Stimulated activated CD8-positive, alpha-beta memory T cell treated with anti-CD3 and anti-CD28 coated beads, Interleukin-7, amount 100 ng/mL, for 4 hours (primary cell): ENCODE measurements around the gene RACGAP1.

Experiments used
- DNase-seq, 2 donors: peaks; one replicate each; pipeline ENCODE4 v3.0.0-alpha.2; 2020; ENCODE audit warnings: low read depth in 2 of 2

Gene RACGAP1

GRCh38 chr12:49969651-49970429 is 55.5 kb downstream of the RACGAP1 start:
- DNase-seq: no peak

GRCh38 chr12:49969027-49969426 is 56.3 kb downstream of the RACGAP1 start:
- no peak for DNase-seq

GRCh38 chr12:49968471-49968870 is 56.8 kb downstream of the RACGAP1 start:
- DNase-seq: no peak

GRCh38 chr12:49967777-49968250 is 57.5 kb downstream of the RACGAP1 start:
- DNase-seq: no peak

GRCh38 chr12:49967042-49967776 is 58.1 kb downstream of the RACGAP1 start:
- peak; percentile 77 to 78 for DNase-seq

- DNase-seq: no peak
Measured at GRCh38 chr12:49966511-49967041, 58.7 kb downstream of the RACGAP1 start.

DNA sequence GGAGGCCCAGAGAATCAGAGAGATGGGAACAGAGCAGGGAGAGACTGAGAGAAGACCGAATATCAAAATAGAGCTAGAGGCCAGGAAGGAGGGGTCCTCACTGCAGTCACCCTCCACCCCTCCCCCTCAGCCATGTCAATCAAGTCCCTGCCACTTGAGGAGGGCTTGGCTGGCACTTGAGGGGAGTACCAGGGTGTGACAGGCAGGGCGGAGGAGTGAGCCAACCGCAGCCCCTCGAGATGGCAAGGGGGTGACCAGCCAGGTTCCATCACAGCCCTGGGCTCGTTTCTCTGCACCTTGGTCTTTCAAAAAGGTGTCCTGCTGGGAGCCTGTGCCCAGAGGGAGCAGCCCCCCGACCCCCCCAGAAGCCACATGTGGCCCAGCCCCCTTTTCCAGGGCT is 59.5 kb downstream of the RACGAP1 start:
- no peak for DNase-seq

GRCh38 chr12:49964849-49965624 is 60.3 kb downstream of the RACGAP1 start:
- DNase-seq: no peak

DNA sequence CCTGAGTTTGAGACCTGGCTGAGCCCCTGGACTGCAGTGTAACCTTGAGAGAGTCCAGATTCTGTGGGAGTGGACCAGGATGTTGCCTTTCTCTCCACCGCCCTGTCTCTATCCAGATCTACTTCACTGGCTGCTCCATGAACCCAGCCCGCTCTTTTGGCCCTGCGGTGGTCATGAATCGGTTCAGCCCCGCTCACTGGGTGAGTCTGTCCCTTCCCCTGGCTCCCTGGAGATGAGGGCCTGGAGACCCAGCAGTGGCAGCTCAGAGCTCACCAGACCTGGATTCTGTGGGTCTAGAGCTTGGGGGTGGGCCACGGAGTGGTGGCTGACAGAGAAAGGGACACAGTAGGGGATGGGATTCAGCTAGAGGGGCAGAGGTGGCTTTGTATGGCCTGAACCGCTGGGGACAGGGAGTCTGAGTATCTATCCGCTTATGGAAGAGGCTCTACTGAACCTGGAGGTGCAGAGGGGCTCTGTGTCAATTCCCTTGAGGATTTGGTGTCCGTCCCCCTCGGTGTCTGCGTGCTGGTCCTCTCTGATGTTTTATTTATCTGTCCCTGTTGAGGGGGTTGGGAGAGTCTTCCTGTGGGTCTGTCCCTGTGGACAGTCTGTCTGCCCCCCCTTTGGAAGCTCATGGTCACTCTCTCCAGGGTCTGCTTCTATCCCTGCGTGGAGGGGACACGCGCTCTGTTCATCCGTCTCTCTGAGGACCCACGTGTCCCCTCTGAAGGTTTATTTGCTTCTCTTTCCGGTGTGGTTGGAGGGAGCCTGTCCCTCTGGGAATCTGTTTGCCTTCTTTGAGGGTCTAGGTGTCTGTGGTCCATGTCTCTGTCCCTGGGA is 61.1 kb downstream of the RACGAP1 start:
- DNase-seq: no peak

DNA sequence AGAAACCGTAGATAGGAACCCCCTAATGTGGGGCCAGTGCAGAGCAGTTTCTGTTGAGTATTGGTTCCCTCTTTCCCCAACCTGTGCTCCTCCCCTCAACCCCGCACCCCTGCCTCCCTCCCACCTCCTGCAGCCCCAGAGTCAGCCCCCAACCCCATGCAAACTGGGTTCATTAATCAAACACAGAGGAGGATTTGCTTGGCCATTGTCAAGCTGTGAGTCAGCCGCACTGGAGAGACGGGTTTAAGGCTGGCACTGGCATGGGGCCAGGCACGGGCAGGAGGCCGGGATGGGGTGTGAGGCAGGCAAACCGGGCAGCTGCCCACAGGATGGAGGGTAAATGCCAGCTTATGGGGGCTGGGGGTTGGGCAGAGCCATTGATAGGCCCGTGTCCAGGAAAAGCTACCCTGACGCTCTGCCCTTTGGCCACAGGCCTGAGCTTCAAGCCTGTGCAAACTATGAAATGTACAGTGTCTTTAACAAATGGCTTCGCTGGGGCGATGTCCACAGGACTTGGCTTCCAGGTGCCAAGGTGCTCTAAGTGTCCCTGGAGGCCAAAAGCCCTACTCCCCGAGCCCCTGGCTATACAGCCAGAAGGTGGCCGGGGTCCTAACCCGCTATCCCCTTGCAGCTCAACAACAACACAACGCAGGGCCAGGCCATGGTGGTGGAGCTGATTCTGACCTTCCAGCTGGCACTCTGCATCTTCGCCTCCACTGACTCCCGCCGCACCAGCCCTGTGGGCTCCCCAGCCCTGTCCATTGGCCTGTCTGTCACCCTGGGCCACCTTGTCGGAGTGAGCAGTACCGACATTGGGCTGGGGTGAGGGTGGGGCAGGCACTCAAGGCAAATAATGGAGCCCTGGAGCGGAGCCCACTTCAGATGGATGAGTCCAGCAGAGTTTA is 62.2 kb downstream of the RACGAP1 start:
- DNase-seq: no peak

GRCh38 chr12:49961993-49962764 is 63.1 kb downstream of the RACGAP1 start:
- no peak for DNase-seq

DNA sequence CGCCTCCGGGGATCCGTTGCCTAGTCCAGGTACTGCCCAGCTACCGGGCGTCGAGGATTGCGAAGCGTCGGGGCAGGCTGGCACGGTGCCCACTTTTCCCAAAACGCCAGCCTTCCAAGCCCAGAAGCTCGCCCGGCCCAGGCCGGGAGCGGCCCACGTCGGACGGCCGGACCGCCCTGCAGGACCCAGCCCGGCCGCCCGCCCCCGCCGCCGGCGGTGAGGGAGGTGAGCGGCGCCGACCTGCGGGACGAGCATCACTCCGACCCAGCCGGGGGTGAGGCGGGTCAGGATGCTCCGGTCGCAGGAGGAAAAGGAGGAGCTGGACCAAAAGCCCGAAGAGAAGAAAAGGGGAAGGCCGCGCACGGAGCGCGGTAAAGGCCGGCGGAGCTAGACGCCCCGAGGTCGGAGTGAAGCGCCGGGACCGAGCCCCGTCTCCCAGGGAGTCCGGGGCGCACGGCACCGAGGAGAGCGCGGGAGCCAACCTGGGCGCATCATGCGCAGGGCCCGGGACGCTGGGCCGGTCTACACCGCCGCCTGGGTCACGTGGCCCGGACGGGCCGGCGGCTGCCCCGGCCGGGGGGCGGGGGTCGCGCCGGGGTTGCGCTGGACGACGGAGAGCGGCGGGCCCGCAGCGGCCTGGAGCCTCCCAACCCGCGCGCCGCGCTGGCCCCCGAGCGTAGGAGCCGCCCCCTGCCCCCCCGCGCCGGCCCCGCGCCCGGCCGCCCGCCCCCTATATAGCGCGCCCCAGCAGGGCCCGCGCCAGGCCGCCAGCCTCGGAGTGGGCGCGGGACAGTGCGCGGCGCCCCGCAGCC is 64.0 kb downstream of the RACGAP1 start, which contains the start of gene AQP5:
TSS of gene AQP5 (plus strand) at position 762 of the 812 bp plus-strand sequence. CDS start 146 bp downstream, outside the sequence.
- no peak for DNase-seq

GRCh38 chr12:49960474-49961110 is 64.7 kb downstream of the RACGAP1 start:
- DNase-seq: no peak

- DNase-seq: no peak
Measured at GRCh38 chr12:49959685-49960473, 65.4 kb downstream of the RACGAP1 start.

GRCh38 chr12:49957570-49957967 is 67.7 kb downstream of the RACGAP1 start:
- DNase-seq: no peak

DNA sequence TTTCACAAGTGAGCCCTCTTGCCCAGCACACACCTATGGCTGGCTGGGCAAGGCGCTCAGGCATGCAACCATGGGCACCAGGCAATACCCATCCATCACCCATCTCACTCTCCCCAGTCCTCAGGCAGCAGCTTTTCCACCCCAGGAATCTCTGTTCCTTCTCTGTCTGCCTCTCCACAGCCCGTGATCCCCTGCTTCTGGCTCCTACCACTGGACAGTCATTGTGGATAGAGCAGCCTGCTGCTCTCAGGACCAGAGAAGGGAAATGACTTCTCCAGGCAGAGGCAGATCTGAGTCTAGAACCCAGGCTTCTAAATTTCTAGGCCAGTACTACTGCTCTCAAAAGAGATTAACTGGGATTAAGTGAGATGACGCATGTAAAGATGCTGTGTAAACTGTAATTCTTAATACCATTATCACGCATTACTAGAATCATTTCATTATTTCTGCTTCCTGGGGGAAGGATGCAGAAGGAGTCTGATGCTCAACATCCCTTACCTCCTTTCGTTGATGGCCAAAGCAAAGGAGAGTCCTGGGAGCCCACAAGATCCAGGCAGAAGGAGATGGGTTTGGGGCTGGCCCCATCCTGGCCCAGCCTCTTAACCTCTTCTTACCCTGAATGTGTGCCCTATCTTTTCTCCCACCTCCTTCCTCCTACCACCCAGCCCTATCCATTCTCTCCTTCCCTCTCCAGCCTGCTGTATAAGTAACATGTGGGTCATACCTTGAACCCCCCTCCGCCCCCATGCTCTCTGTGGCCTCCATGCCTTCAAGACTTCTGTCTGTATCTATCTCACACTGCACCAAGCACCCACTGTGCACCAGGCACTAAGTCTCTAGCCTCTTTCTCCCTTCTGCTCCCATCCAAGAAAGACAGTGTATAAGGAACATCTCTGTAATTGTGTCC is 68.4 kb downstream of the RACGAP1 start:
- no peak for DNase-seq
